Nephron progenitor cell (in vitro differentiated cells): Measurements from ENCODE around the gene DSCAM.

Experiments used
- DNase-seq: peaks from one replicate; pipeline ENCODE4 v3.0.0; 2021
- H3K27ac Mint-ChIP-seq: 2 replicates; pipeline ENCODE4 v1.8.0; 2021; ENCODE audit warnings: mild to moderate bottlenecking, moderate library complexity, mixed read lengths
- H3K27me3 Mint-ChIP-seq: 2 replicates; pipeline ENCODE4 v1.8.0; 2021; ENCODE audit warnings: mild to moderate bottlenecking, low read depth, mixed read lengths; ENCODE audit not compliant: poor library complexity
- H3K36me3 Mint-ChIP-seq: 2 replicates; pipeline ENCODE4 v1.8.0; 2021; ENCODE audit warnings: low read depth, mixed read lengths
- H3K4me1 Mint-ChIP-seq: 2 replicates; pipeline ENCODE4 v1.8.0; 2021; ENCODE audit warnings: mixed read lengths
- H3K4me3 Mint-ChIP-seq: 2 replicates; pipeline ENCODE4 v1.8.0; 2021; ENCODE audit warnings: mild to moderate bottlenecking, moderate library complexity, mixed read lengths
- H3K9me3 Mint-ChIP-seq: 2 replicates; pipeline ENCODE4 v1.8.0; 2021; ENCODE audit warnings: mild to moderate bottlenecking, moderate library complexity, mixed read lengths
- CTCF ChIP-seq: fragments of 200-600 bp; sonication (generic); IDR thresholded peaks from 2 replicates; pipeline ENCODE4 v1.5.0; 2021; ENCODE audit warnings: antibody characterized with exemption

The DSCAM gene

GRCh38 chr21:40255518-40256444 is 591.2 kb downstream of the DSCAM start:
- Mint-ChIP-seq H3K4me1 (peaks cover 11% of the 10 kb centered on the region), H3K4me3 (no peak overlapping the region), H3K9me3 (peaks cover 12% of the 10 kb centered on the region), H3K27ac (no peak overlapping the region), H3K27me3 (peaks cover 11% of the 10 kb centered on the region), H3K36me3 (peaks cover 3% of the 10 kb centered on the region)
- no peak for DNase-seq
- no peak for TF ChIP-seq CTCF

- no peak overlapping the region for H3K27ac Mint-ChIP-seq
- TF ChIP-seq CTCF, result no peak
- peaks cover 15% of the 10 kb centered on the region for H3K9me3 Mint-ChIP-seq
- H3K4me1 Mint-ChIP-seq, result peaks cover 11% of the 10 kb centered on the region
- peaks cover 12% of the 10 kb centered on the region for H3K27me3 Mint-ChIP-seq
- no peak overlapping the region for H3K4me3 Mint-ChIP-seq
- no peak for DNase-seq
- peaks cover 3% of the 10 kb centered on the region for H3K36me3 Mint-ChIP-seq
These were observed 592.2 kb downstream of the DSCAM start for GRCh38 chr21:40254540-40255465.

- peaks cover 31% of the 10 kb centered on the region for H3K9me3 Mint-ChIP-seq
- H3K27ac Mint-ChIP-seq, result no peak overlapping the region
- peaks cover 18% of the 10 kb centered on the region for H3K36me3 Mint-ChIP-seq
- TF ChIP-seq CTCF, result no peak
- peaks cover 13% of the 10 kb centered on the region for H3K27me3 Mint-ChIP-seq
- no peak for DNase-seq
- no peak overlapping the region for H3K4me3 Mint-ChIP-seq
- peaks cover 11% of the 10 kb centered on the region for H3K4me1 Mint-ChIP-seq
These were observed 593.8 kb downstream of the DSCAM start for GRCh38 chr21:40253112-40253511.

GRCh38 chr21:40250514-40251294 is 596.3 kb downstream of the DSCAM start:
- H3K9me3 Mint-ChIP-seq, result peaks cover 52% of the 10 kb centered on the region
- H3K4me1 Mint-ChIP-seq, result peaks cover 15% of the 10 kb centered on the region
- no peak overlapping the region for H3K27ac Mint-ChIP-seq
- no peak for TF ChIP-seq CTCF
- peaks cover 26% of the 10 kb centered on the region for H3K36me3 Mint-ChIP-seq
- peaks cover 21% of the 10 kb centered on the region for H3K27me3 Mint-ChIP-seq
- no peak overlapping the region for H3K4me3 Mint-ChIP-seq
- no peak for DNase-seq

GRCh38 chr21:40244981-40245380 is 602.0 kb downstream of the DSCAM start:
- Mint-ChIP-seq H3K4me3 (no peak overlapping the region), H3K4me1 (peaks cover 42% of the 10 kb centered on the region), H3K36me3 (peaks cover 22% of the 10 kb centered on the region), H3K27me3 (peaks cover 16% of the 10 kb centered on the region), H3K9me3 (peaks cover 42% of the 10 kb centered on the region), H3K27ac (peak overlapping the region; percentile 75)
- no peak for TF ChIP-seq CTCF
- DNase-seq, result peak; percentile 21
